HL-60 (cell line): Measurements from ENCODE around the gene UNC13D.

Source experiments
- DNase-seq, 2 experiments: peaks; one replicate each; pipeline ENCODE4 v3.0.0-alpha.2; 2010 to 2020; ENCODE audit warnings: low read depth in 1 of 2, low spot score in 1 of 2
- H3K27ac ChIP-seq: fragments of 250-450 bp; sonication (Bioruptor Pico); replicated peaks from 2 replicates; pipeline ENCODE4 v1.5.1; 2020; ENCODE audit warnings: mild to moderate bottlenecking, moderate library complexity
- H3K27me3 ChIP-seq: fragments of 250-450 bp; sonication (Bioruptor Pico); 2 replicates; pipeline ENCODE4 v1.5.1; 2021; ENCODE audit warnings: mild to moderate bottlenecking, moderate library complexity; ENCODE audit not compliant: insufficient read depth, poor library complexity, severe bottlenecking
- H3K4me3 ChIP-seq: replicated peaks from 2 replicates; pipeline ENCODE4 v1.5.1; 2011; ENCODE audit warnings: mild to moderate bottlenecking, control low read depth, low read length; ENCODE audit not compliant: insufficient read depth
- CTCF ChIP-seq: IDR thresholded peaks from one replicate; pipeline ENCODE4 v1.5.1; 2011; ENCODE audit warnings: low read length, control low read depth, inconsistent platforms; ENCODE audit not compliant: insufficient read depth
- GABPA ChIP-seq: IDR thresholded peaks from 2 replicates; pipeline ENCODE4 v1.6.1; 2012; ENCODE audit warnings: low read depth
- POLR2AphosphoS5 ChIP-seq: IDR thresholded peaks from 2 replicates; pipeline ENCODE4 v1.6.1; 2012; ENCODE audit warnings: low read depth
- REST ChIP-seq: IDR thresholded peaks from 2 replicates; pipeline ENCODE4 v1.6.1; 2012; ENCODE audit warnings: low read depth; ENCODE audit not compliant: insufficient replicate concordance
- SPI1 ChIP-seq: IDR thresholded peaks from 2 replicates; pipeline ENCODE4 v1.6.1; 2012; ENCODE audit warnings: low read depth, mild to moderate bottlenecking, borderline replicate concordance

The UNC13D gene

GRCh38 chr17:75808905-75809621 is 35.1 kb downstream of the UNC13D start:
- Histone ChIP-seq H3K4me3 (no peak overlapping the region), H3K27ac (no peak overlapping the region), H3K27me3 (no peaks in the 10 kb centered on the region)
- TF ChIP-seq CTCF = no peak
- TF ChIP-seq SPI1 = no peak
- no peak for TF ChIP-seq GABPA
- TF ChIP-seq REST = no peak
- no peak for TF ChIP-seq POLR2AphosphoS5
- no peak for DNase-seq

GRCh38 chr17:75808549-75808904 is 35.7 kb downstream of the UNC13D start:
- Histone ChIP-seq H3K27ac (no peak overlapping the region), H3K4me3 (no peak overlapping the region)
- TF ChIP-seq SPI1 = no peak
- no peak for TF ChIP-seq POLR2AphosphoS5
- no peak for TF ChIP-seq REST
- TF ChIP-seq GABPA = no peak
- TF ChIP-seq CTCF = no peak

GRCh38 chr17:75807861-75808260 is 36.3 kb downstream of the UNC13D start:
- no peak overlapping the region for H3K27ac ChIP-seq
- DNase-seq = no peak
- no peaks in the 10 kb centered on the region for H3K27me3 ChIP-seq
- H3K4me3 ChIP-seq = no peak overlapping the region
- TF ChIP-seq REST (no peak), SPI1 (no peak), CTCF (no peak), GABPA (no peak), POLR2AphosphoS5 (no peak)

More at GRCh38 chr17:75808549-75808904, 35.7 kb downstream of the UNC13D start:
- no peak for DNase-seq
- no peaks in the 10 kb centered on the region for H3K27me3 ChIP-seq
